Esophagus squamous epithelium (tissue), 4 donors: ENCODE results near the gene BTBD2.

ENCODE experiments used
- POLR2A ChIP-seq, 4 donors: fragments of 450-650 bp; IDR thresholded peaks; one replicate each; pipeline ENCODE4 v1.6.1; 2017; ENCODE audit warnings: antibody characterized with exemption in 4 of 4, mild to moderate bottlenecking in 4 of 4, moderate library complexity in 3 of 4
- TF ChIP-seq, protein P1 (sequence below), 6 experiments: fragments of 450-650 bp in 4 of 6; fragments of 200-600 bp in 2 of 6; sonication (generic) in 2 of 6; IDR thresholded peaks; one replicate each; pipeline ENCODE4 v1.5.1; 2016 to 2019; ENCODE audit warnings: antibody characterized with exemption in 6 of 6, mild to moderate bottlenecking in 4 of 6, moderate library complexity in 4 of 6

DNA sequence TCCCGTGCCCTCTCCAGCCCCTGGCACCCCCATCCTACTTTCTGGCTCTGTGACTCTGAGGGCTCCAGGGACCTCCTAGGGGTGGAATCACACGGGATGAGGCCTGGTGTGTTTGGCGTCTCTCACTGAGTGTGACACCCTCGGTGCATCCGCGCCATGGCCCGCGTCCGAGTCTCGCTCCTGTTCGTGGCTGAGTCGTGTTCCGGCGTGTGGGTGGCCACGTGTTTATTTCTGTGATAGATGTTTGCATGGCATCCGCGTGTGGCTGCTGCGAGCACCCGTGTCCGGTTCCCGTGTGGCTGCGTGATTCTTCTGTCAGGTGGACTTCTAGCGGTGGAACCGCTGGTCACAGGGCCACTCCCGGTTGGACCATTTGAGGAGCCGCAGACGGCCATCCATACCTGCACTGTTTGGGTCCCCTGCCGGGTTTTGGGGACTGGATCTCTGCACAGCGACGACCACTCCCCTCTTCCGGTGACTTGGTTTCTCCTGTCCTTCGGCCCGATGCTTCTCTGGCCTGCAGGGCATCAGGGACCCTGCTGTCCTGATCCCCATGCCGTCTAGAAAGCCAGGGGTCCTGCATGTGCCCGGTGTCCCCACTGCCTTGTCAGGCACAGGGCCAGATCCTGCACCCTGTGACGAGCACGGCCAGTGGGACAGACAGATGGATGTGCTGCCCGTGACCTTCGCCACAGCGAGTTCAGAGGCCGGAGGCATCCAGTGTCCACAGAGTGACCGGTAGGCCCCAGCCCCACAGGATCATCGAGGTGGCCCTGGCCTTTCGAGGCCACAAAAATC lies 66.0 kb downstream of the BTBD2 start:
- TF ChIP-seq, protein P1, sequence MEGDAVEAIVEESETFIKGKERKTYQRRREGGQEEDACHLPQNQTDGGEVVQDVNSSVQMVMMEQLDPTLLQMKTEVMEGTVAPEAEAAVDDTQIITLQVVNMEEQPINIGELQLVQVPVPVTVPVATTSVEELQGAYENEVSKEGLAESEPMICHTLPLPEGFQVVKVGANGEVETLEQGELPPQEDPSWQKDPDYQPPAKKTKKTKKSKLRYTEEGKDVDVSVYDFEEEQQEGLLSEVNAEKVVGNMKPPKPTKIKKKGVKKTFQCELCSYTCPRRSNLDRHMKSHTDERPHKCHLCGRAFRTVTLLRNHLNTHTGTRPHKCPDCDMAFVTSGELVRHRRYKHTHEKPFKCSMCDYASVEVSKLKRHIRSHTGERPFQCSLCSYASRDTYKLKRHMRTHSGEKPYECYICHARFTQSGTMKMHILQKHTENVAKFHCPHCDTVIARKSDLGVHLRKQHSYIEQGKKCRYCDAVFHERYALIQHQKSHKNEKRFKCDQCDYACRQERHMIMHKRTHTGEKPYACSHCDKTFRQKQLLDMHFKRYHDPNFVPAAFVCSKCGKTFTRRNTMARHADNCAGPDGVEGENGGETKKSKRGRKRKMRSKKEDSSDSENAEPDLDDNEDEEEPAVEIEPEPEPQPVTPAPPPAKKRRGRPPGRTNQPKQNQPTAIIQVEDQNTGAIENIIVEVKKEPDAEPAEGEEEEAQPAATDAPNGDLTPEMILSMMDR (IDR thresholded peaks at IDR 0.05) = no peak
- TF ChIP-seq POLR2A (IDR thresholded peaks at IDR 0.05) = no peak
